ENCODE data around the gene LMBR1L. TPM values are rescaled to one million over a fixed set of nuclear protein-coding genes. Genes with fewer than 3 reads are reported as not detected.

Gene LMBR1L
- total RNA-seq, 1 experiment from 2014 or later: 55.1 TPM

GRCh38 chr12:49054524-49054923 lies 56.1 kb downstream of the LMBR1L start:
- TF ChIP-seq CTCF (conservative IDR thresholded peaks at IDR 0.05): no peak
- Histone ChIP-seq H2AK5ac (ENCODE audit: insufficient read length, low read length) (no peak overlapping the region), H3K9ac (ENCODE audit: extremely low read depth, insufficient read length, low read length) (no peak overlapping the region), H3K27ac (ENCODE audit: insufficient read length, low read depth, low read length) (no peak overlapping the region), H3K56ac (ENCODE audit: insufficient read length, low read depth, low read length) (no peak overlapping the region), H3K23ac (ENCODE audit: insufficient read length, low read depth, low read length) (no peak overlapping the region), H3K4me2 (ENCODE audit: insufficient read depth, insufficient read length, low read length) (no peak overlapping the region), H2BK5ac (ENCODE audit: insufficient read length, low read length) (no peak overlapping the region), H3K23me2 (ENCODE audit: insufficient read length, low read depth, low read length, poor library complexity, severe bottlenecking) (peaks cover 16% of the 10 kb centered on the region), H4K5ac (ENCODE audit: insufficient read length, low read depth, low read length) (no peak overlapping the region), H3K4me1 (ENCODE audit: insufficient read depth, low read length) (peaks cover 14% of the 10 kb centered on the region), H2BK120ac (ENCODE audit: low read depth, low read length, poor library complexity, severe bottlenecking) (no peak overlapping the region), H2AFZ (ENCODE audit: low read length) (no peak overlapping the region), H4K8ac (replicated peaks; ENCODE audit: insufficient read length, low read depth, low read length) (no peak overlapping the region), H2BK20ac (ENCODE audit: low read depth, low read length, poor library complexity, severe bottlenecking) (no peak overlapping the region), H3K27me3 (ENCODE audit: insufficient read depth, low read length) (no peaks in the 10 kb centered on the region), H3K9me3 (ENCODE audit: control insufficient read depth, low read depth, low read length) (no peaks in the 10 kb centered on the region), H4K91ac (ENCODE audit: insufficient read length, low read depth, low read length) (no peak overlapping the region), H3K18ac (ENCODE audit: insufficient read length, low read depth, low read length) (no peak overlapping the region), H2BK15ac (ENCODE audit: low read depth, low read length) (no peak overlapping the region), H3K79me1 (ENCODE audit: insufficient read depth, low read depth, low read length, poor library complexity, severe bottlenecking) (peaks cover 28% of the 10 kb centered on the region), H4K20me1 (ENCODE audit: control insufficient read depth, insufficient read depth, insufficient read length) (no peaks in the 10 kb centered on the region), H3K79me2 (ENCODE audit: insufficient read depth, low read length) (peaks cover 45% of the 10 kb centered on the region), H3K14ac (ENCODE audit: insufficient read depth, low read length) (no peak overlapping the region), H3T11ph (ENCODE audit: low read length) (no peak overlapping the region), H2BK12ac (ENCODE audit: insufficient read length, low read depth, low read length) (no peak overlapping the region), H3K4ac (ENCODE audit: low read depth, low read length) (no peak overlapping the region)
- no peak for DNase-seq
- no CpG with 5 or more reads among the region's 10 CpGs for WGBS (ENCODE audit: extremely low coverage, insufficient read length, low lambda C conversion rate)
- Mint-ChIP-seq H3K27me3 (ENCODE audit: low read depth) (no peaks in the 10 kb centered on the region), H3K27ac (peak overlapping the region in 1 of 3 experiments; percentile 50; a peak in 1 of 7 replicates), H3K9me3 (no peaks in the 10 kb centered on the region), H3K36me3 (ENCODE audit: insufficient read depth in 1 of 3, low read depth in 3 of 3) (peaks cover 53 to 67% (median 65%) of the 10 kb centered on the region in 3 experiments), H3K4me1 (peaks cover 43 to 44% of the 10 kb centered on the region in 2 experiments), H3K4me3 (no peak overlapping the region)

Measured in H9 (cell line).